ENCODE measurements around the gene C20orf202. TPM values are rescaled to one million over a fixed set of nuclear protein-coding genes. Genes with fewer than 3 reads are reported as not detected.

Gene C20orf202
- total and polyA plus RNA-seq, 7 donors = 0.13 TPM; not detected in 6

- Histone ChIP-seq H3K9me3 (no peaks in the 10 kb centered on the region), H3K36me3 (peaks cover 21 to 99% (median 66%) of the 10 kb centered on the region in 4 donors), H3K4me1 (no peaks in the 10 kb centered on the region), H3K27me3 (no peaks in the 10 kb centered on the region), H3K27ac (no peak overlapping the region), H3K4me3 (no peak overlapping the region)
- TF ChIP-seq POLR2A (IDR thresholded peaks at IDR 0.05) (no peak), CTCF (IDR thresholded peaks at IDR 0.05) (no peak), POLR2AphosphoS5 (IDR thresholded peaks at IDR 0.05) (no peak), EP300 (IDR thresholded peaks at IDR 0.05) (no peak)
- no peak for DNase-seq
- intact Hi-C loops (cut with DNase I) = no loop called here
- 94 to 95% methylated on average over 1 of the region's 1 CpG for WGBS, 2 donors
Measured at GRCh38 chr20:1165521-1165920, 37.7 kb upstream of the C20orf202 start.

- H3K27me3 ChIP-seq = no peaks in the 10 kb centered on the region
- H3K36me3 ChIP-seq = peaks cover 21 to 99% (median 66%) of the 10 kb centered on the region in 4 donors
- no peak overlapping the region for H3K27ac ChIP-seq
- TF ChIP-seq POLR2AphosphoS5 (IDR thresholded peaks at IDR 0.05) = no peak
- no peak for TF ChIP-seq POLR2A (IDR thresholded peaks at IDR 0.05)
- no peak for TF ChIP-seq EP300 (IDR thresholded peaks at IDR 0.05)
- TF ChIP-seq CTCF (IDR thresholded peaks at IDR 0.05) = no peak
- H3K4me1 ChIP-seq = no peaks in the 10 kb centered on the region
- H3K4me3 ChIP-seq = no peak overlapping the region
- WGBS, 2 donors = 96% methylated on average over 9 of the region's 9 CpGs
- H3K9me3 ChIP-seq = no peaks in the 10 kb centered on the region
- intact Hi-C loops (cut with DNase I) = no loop called here
- DNase-seq = no peak
Measured at GRCh38 chr20:1165941-1166340, 37.3 kb upstream of the C20orf202 start.

GRCh38 chr20:1166948-1167720 lies 36.1 kb upstream of the C20orf202 start:
- H3K9me3 ChIP-seq = no peaks in the 10 kb centered on the region
- WGBS, 2 donors = 92 to 97% methylated on average over 1 of the region's 1 CpG
- no peak overlapping the region for H3K27ac ChIP-seq
- H3K27me3 ChIP-seq = no peaks in the 10 kb centered on the region
- no peak for DNase-seq
- no peaks in the 10 kb centered on the region for H3K4me1 ChIP-seq
- H3K4me3 ChIP-seq = no peak overlapping the region
- peaks cover 21 to 98% (median 67%) of the 10 kb centered on the region in 4 donors for H3K36me3 ChIP-seq
- intact Hi-C loops (cut with DNase I) = no loop called here
- no peak for TF ChIP-seq POLR2A (IDR thresholded peaks at IDR 0.05)
- TF ChIP-seq POLR2AphosphoS5 (IDR thresholded peaks at IDR 0.05) = no peak
- no peak for TF ChIP-seq EP300 (IDR thresholded peaks at IDR 0.05)
- no peak for TF ChIP-seq CTCF (IDR thresholded peaks at IDR 0.05)

GRCh38 chr20:1169224-1169623 lies 34.0 kb upstream of the C20orf202 start:
- no peak overlapping the region for H3K4me3 ChIP-seq
- TF ChIP-seq EP300 (IDR thresholded peaks at IDR 0.05) = no peak
- no peak for TF ChIP-seq CTCF (IDR thresholded peaks at IDR 0.05)
- TF ChIP-seq POLR2AphosphoS5 (IDR thresholded peaks at IDR 0.05) = no peak
- TF ChIP-seq POLR2A (IDR thresholded peaks at IDR 0.05) = no peak
- intact Hi-C loops (cut with DNase I) = no loop called here
- H3K27me3 ChIP-seq = no peaks in the 10 kb centered on the region
- no peaks in the 10 kb centered on the region for H3K9me3 ChIP-seq
- H3K27ac ChIP-seq = no peak overlapping the region
- H3K36me3 ChIP-seq = peaks cover 13 to 98% (median 53%) of the 10 kb centered on the region in 4 donors
- H3K4me1 ChIP-seq = no peaks in the 10 kb centered on the region
- DNase-seq = no peak
- 96 to 97% methylated on average over 5 of the region's 5 CpGs for WGBS, 2 donors

All from sigmoid colon (tissue), 7 donors.